ENCODE measurements around the gene GPR55.

Gene GPR55

DNA sequence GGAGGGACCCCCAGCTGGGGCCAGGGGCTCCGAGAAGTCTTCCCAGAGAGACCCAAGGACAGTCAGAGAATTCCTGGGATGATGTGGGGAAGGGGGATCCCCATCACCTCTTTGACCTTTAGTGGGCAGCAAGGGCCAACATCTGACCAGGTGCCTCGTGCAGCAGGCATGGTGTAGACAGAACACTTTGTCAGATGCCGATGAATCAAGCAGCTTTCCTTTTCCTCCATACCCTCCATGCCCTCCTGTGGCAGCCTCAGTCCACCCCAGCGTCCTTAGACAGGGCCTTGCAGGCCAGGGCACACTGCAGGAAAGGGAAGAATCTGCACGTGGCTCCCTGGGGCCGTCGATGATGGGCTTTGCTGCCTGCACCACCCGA lies 26.3 kb downstream of the GPR55 start:
- no peak for DNase-seq

GRCh38 chr2:230898016-230898712 lies 26.9 kb downstream of the GPR55 start:
- DNase-seq, result no peak

GRCh38 chr2:230896346-230897115 lies 28.5 kb downstream of the GPR55 start:
- no peak for DNase-seq

- no peak for DNase-seq
These were observed 29.3 kb downstream of the GPR55 start for GRCh38 chr2:230895536-230896345.

DNA sequence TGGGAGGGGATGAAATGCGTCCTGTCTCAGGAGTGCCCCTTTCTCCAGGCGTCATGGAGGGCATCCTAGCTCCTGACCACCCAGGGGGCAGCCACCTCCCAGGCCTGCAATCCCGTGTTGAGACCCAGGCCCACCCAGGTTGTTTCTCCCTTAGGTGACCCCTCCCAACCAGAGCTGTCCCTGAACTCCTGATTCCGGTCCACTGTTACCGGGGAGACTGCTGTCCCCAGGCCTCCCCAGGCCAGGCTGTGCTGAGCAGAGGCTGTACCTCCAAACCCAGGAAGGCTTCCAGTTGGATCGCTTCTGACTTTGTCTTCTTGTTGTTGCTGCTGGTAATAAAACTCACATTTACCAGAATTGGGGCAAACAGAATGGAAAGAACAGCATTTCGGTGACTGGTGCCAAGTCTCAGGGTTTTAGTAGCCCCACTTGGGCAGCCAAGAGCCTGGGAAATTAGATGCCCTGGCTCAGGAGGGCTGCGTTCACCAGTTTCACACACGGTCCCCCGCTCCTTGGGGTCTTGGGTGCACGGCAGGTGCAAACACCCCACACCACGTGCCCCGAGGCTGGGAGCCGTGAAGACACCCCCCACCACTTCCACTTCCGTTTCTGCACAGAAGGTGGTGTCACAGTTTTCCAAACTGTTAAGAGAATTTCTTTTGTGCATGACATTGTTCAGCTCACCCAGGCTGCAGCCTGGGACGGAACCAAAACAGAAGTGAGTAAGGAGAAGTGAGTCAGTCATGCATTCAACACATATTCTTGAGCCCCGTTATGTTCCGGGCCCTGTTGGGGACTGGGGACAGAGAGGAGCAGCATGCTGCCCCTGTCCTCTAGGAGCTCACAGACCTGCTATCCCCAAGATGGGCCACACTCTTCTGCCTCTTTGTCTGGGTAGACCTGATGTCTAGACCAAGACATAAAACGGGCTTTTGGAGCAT lies 30.9 kb downstream of the GPR55 start:
- no peak for DNase-seq

- no peak for DNase-seq
These were observed 31.7 kb downstream of the GPR55 start for GRCh38 chr2:230893338-230893737.

DNA sequence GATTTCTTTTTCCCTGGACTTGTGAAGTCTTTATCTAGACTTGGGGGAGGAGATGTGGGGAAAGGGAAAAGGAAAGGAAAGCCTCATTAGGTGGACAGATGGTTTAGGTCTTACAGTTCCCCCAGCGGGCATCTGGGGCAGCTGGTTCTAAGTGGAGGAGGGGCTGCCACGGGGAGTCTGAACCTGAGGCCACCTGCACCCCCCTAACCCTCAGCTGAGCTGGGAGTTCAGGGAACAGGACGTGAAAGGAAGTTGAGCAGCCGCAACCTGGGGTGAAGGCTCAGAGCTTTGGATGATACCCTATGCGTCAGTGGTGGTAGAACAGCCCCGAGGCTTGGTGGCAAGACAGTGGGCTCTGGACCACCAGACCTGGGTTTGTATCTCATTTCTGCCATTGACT lies 33.5 kb downstream of the GPR55 start:
- no peak for DNase-seq

DNA sequence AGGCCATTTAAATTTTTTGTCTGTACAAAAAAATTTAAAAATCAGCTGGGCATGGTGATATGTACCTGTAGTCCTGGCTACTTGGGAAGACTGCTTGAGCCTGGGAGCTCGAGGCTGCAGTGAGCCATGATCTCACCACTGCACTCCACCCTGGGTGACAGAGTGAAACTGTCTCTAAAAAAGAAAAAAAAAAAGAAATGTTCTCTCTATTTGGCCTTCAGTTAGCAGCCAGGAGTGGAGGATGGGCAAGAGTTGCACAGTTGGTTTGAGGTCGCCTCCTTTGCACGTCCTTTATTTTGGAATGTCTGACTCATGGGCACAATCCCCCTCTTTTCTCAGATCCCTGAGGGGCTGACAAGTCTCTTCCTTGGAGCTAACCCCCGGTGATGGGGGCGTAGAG lies 34.0 kb downstream of the GPR55 start:
- DNase-seq, result no peak

DNA sequence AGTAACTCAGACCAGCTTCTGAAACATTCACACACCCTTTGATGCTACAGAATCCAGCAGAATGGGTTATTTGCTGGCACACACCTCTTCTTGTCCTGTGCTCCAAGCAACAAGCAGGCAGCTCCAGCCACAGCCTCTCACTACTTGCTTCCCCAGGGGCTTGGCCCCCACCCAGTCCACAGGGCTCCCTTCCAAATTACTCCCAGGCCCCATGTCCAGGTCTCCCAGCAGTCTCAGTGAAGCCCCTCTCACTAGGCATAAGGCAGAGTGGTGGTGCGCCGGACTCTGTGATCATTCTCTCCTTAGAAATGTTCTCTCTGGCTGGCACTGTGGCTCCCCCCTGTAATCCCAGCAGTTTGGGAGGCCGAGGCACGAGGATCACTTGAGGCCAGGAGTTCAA lies 34.4 kb downstream of the GPR55 start:
- DNase-seq, result no peak

DNA sequence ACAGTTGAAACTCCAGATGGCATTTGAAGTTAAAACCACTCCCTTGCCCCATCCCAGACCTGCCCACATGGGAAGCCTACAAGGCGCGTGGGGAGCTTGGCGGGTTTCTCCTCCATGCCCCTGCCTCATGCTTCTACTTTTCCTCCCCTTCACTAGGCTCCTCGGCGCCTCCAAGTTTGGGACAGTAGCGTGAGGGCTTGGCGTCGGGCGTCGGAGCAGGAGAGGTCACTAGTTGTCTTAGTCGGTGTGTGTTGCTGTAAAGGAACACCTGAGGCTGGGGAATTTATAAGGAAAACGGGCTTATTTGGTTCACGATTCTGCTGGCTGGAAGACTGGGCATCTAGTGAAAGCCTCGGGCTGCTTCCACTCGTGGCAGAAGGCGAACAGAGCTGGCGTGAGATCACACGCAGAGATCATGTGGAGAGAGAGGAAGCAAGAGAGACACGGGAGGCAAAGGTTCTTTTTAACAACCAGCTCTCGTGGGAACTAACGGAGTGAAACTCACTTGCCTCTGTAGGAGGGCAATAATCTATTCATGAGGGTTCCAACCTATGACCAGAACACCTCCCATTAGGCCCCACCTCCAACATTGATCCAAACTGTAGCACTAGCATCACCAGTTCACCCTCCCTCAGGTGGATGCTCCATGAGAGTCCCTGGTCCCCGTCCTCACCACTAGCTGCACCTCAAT lies 35.0 kb downstream of the GPR55 start:
- no peak for DNase-seq

- no peak for DNase-seq
These were observed 36.1 kb downstream of the GPR55 start for GRCh38 chr2:230888824-230889400.

DNA sequence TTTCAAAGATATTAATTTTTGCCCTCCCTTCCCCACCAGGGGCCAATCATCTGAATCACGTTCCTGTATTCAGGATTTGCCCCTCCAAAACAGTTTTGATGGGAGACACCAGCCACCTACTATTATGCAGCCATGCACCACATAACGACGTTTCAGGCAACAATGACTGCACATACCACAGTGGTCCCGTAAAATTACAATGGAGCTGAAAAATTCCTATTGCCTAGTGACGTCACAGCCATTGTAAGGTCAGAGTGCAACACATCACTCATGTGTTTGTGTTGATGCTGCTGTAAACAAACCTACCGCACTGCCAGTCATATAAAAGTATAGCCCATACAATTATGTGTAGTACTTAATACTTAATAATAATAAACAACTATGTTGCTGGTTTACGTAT lies 37.7 kb downstream of the GPR55 start:
- no peak for DNase-seq

- no peak for DNase-seq
These were observed 38.4 kb downstream of the GPR55 start for GRCh38 chr2:230886671-230887071.

GRCh38 chr2:230886206-230886605 lies 38.8 kb downstream of the GPR55 start:
- DNase-seq, result no peak

GRCh38 chr2:230885463-230886130 lies 39.4 kb downstream of the GPR55 start:
- no peak for DNase-seq

GRCh38 chr2:230881840-230882239 lies 43.2 kb downstream of the GPR55 start:
- no peak for DNase-seq

GRCh38 chr2:230879891-230880290 lies 45.2 kb downstream of the GPR55 start:
- DNase-seq, result no peak

- DNase-seq, result no peak
These were observed 45.7 kb downstream of the GPR55 start for GRCh38 chr2:230879271-230879882.

DNA sequence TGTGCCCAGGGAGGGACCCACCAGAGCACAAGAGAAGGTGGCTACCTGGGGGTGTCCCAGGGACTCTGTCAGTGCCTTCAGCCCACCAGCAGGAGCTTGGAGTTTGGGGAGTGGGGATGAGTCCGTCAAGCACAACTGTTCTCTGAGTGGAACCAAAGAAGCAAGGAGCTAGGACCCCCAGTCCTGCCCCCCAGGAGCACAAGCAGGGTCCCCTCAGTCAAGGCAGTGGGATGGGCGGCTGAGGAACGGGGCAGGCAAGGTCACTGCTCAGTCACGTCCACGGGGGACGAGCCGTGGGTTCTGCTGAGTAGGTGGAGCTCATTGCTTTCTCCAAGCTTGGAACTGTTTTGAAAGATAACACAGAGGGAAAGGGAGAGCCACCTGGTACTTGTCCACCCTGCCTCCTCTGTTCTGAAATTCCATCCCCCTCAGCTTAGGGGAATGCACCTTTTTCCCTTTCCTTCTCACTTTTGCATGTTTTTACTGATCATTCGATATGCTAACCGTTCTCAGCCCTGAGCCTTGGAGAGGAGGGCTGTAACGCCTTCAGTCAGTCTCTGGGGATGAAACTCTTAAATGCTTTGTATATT lies 46.3 kb downstream of the GPR55 start:
- no peak for DNase-seq
